ENCODE data around the gene BTF3. TPM values are rescaled to one million over a fixed set of nuclear protein-coding genes. Genes with fewer than 3 reads are reported as not detected.

Gene BTF3
- total and polyA plus RNA-seq, 9 of the 15 experiments (the other 6 are each of a cell fraction or from before 2014, with no cell fraction given): 534 to 1,637 (median 848) TPM

DNA sequence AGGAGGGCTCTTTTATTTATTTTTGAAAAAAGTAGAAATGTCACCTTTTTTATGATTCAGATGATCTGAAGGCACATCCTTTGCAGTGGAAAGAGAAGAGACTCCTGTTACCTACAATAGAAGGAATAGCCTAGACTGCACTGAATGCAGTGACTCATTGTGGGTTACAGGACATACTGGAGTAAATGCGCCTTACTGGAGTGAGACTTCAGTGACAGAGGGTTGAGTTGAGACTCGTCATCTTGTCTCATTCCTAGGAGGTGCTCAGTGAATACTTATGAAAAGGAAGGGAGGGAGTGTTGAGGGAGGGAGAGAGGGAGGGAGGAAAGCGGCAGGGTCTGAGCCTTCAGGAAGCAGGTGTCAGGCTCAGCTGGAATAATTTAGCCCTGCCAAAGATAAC, 42.0 kb downstream of the BTF3 start:
- ATAC-seq (peak; percentile 50; the same call in 2 of the 3 replicates), DNase-seq (ENCODE audit: extremely low read depth in 1 of 4, low spot score in 3 of 4) (peak in 1 of 4 experiments; percentile 12), FAIRE-seq (peak; percentile 49)
- Histone ChIP-seq H3K9ac (ENCODE audit: insufficient read depth in 1 of 2, low read depth in 2 of 2, low read length in 2 of 2) (no peak overlapping the region), H3K4me3 (no peak overlapping the region), H3K4me1 (replicated peaks in 1 of 2; ENCODE audit: control insufficient read depth in 2 of 2, insufficient read depth in 2 of 2, low read length in 2 of 2) (peaks cover 0 to 1% of the 10 kb centered on the region in 2 experiments; a peak in 2 of 5 replicates), H3K9me1 (ENCODE audit: control insufficient read depth, insufficient read depth, low read length) (no peaks in the 10 kb centered on the region), H3K27me3 (ENCODE audit: control insufficient read depth in 2 of 2, insufficient read depth in 2 of 2, low read length in 2 of 2) (no peaks in the 10 kb centered on the region), H3K79me2 (ENCODE audit: control insufficient read depth, insufficient read depth, low read length) (no peaks in the 10 kb centered on the region), H3K27ac (ENCODE audit: extremely low read depth, low read depth, low read length) (no peak overlapping the region), H3K9me3 (replicated peaks; ENCODE audit: control insufficient read depth, insufficient read depth, low read depth, low read length) (no peaks in the 10 kb centered on the region), H3K36me3 (ENCODE audit: control insufficient read depth, insufficient read depth, low read length) (no peaks in the 10 kb centered on the region), H2AFZ (ENCODE audit: low read depth, low read length) (no peak overlapping the region), H4K20me1 (replicated peaks; ENCODE audit: control insufficient read depth, insufficient read depth, low read length) (no peaks in the 10 kb centered on the region), H3K4me2 (ENCODE audit: insufficient read depth, low read length) (no peak overlapping the region)
- POLR2A ChIA-PET: interaction anchor here (1.6 kb wide), 1 partner anchor 10 kb away, joined by 3 read pairs; no protein-coding TSS in a partner anchor
- WGBS (ENCODE audit: insufficient coverage, low coverage, missing lambda C conversion rate): 5% methylated on average over 3 of the region's 3 CpGs
- TF ChIP-seq FOSL1 (tag; conservative IDR thresholded peaks at IDR 0.05) (peak; percentile 68), HIVEP1 (CRISPR knock-in tag; IDR thresholded peaks at IDR 0.05) (no peak), ZSCAN32 (CRISPR knock-in tag; IDR thresholded peaks at IDR 0.05) (no peak)
- intact Hi-C loops (cut with micrococcal nuclease) (no loop called here), in situ Hi-C loops (cut with MboI) (no loop called here)
- no TSS peak for BruUV-seq (replicated peaks)
- CTCF ChIA-PET (ENCODE audit: low intra/inter-chr PET ratio): no interaction called here

DNA sequence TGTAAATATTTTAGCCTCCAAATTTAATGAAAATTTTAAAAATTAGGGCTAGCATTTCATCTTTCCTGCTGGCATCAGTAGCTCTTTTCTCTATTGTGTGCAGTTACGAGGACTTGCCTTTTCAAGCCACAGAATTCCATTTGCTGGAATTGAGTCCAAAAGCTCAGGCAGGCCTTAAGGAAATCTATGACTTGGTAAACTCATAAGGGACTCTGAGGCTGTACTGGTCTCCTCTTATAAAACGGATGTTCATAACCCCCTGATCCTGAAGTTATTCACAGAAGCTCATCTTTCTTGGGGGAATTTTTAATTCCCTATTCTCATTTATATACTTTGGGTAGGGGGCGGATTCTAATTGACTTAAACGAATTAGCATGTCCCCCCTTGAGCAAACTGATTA, 43.8 kb downstream of the BTF3 start:
- Histone ChIP-seq H3K79me2 (ENCODE audit: control insufficient read depth, insufficient read depth, low read length) (no peaks in the 10 kb centered on the region), H4K20me1 (replicated peaks; ENCODE audit: control insufficient read depth, insufficient read depth, low read length) (no peaks in the 10 kb centered on the region), H3K27me3 (ENCODE audit: control insufficient read depth in 2 of 2, insufficient read depth in 2 of 2, low read length in 2 of 2) (no peaks in the 10 kb centered on the region), H3K36me3 (ENCODE audit: control insufficient read depth, insufficient read depth, low read length) (no peaks in the 10 kb centered on the region), H3K4me2 (ENCODE audit: insufficient read depth, low read length) (no peak overlapping the region), H3K9ac (ENCODE audit: insufficient read depth in 1 of 2, low read depth in 2 of 2, low read length in 2 of 2) (no peak overlapping the region), H3K9me3 (replicated peaks; ENCODE audit: control insufficient read depth, insufficient read depth, low read depth, low read length) (no peaks in the 10 kb centered on the region), H3K4me3 (no peak overlapping the region), H3K4me1 (replicated peaks in 1 of 2; ENCODE audit: control insufficient read depth in 2 of 2, insufficient read depth in 2 of 2, low read length in 2 of 2) (peaks cover 0 to 5% of the 10 kb centered on the region in 2 experiments; a peak in 2 of 5 replicates), H3K27ac (ENCODE audit: extremely low read depth, low read depth, low read length) (no peak overlapping the region), H3K9me1 (ENCODE audit: control insufficient read depth, insufficient read depth, low read length) (no peaks in the 10 kb centered on the region), H2AFZ (ENCODE audit: low read depth, low read length) (no peak overlapping the region)
- no peak for ATAC-seq
- ChIA-PET POLR2A (interaction anchor here (1.0 kb wide), 1 partner anchor 22 kb away, joined by 4 read pairs; no protein-coding TSS in a partner anchor), CTCF (ENCODE audit: low intra/inter-chr PET ratio) (no interaction called here)
- no peak for FAIRE-seq
- intact Hi-C loops (cut with micrococcal nuclease): no loop called here
- in situ Hi-C loops (cut with MboI): no loop called here
- no peak for DNase-seq (ENCODE audit: extremely low read depth in 1 of 4, low spot score in 3 of 4)
- no TSS peak for BruUV-seq (replicated peaks)
- 36% methylated on average over 4 of the region's 4 CpGs for WGBS (ENCODE audit: insufficient coverage, low coverage, missing lambda C conversion rate)
- no peak for TF ChIP-seq SMAD1 (IDR thresholded peaks at IDR 0.05; ENCODE audit: low read depth, low read length, partially characterized antibody)
- TF ChIP-seq ZFP36 (IDR thresholded peaks at IDR 0.05; ENCODE audit: low read depth, low read length, partially characterized antibody): no peak
- no peak for TF ChIP-seq NCOA4 (IDR thresholded peaks at IDR 0.05; ENCODE audit: partially characterized antibody)
- TF ChIP-seq FIP1L1 (IDR thresholded peaks at IDR 0.05; ENCODE audit: low read depth, low read length, poor library complexity, severe bottlenecking): no peak
- no peak for TF ChIP-seq XRCC4 (IDR thresholded peaks at IDR 0.05; ENCODE audit: extremely low read depth, insufficient read depth, insufficient read length)
- no peak for TF ChIP-seq ZNF232 (CRISPR knock-in tag; IDR thresholded peaks at IDR 0.05)
- no peak for TF ChIP-seq TEAD4 (IDR thresholded peaks at IDR 0.05; ENCODE audit: low read length)
- no peak for TF ChIP-seq TEAD4 (CRISPR knock-in tag; IDR thresholded peaks at IDR 0.05; ENCODE audit: borderline replicate concordance)
- TF ChIP-seq PCBP2 (IDR thresholded peaks at IDR 0.05; ENCODE audit: low read depth, low read length, poor library complexity, severe bottlenecking): no peak
- TF ChIP-seq ZNF41 (CRISPR knock-in tag; conservative IDR thresholded peaks at IDR 0.05): no peak
- TF ChIP-seq LCOR (CRISPR knock-in tag; IDR thresholded peaks at IDR 0.05): no peak
- TF ChIP-seq ZKSCAN3 (CRISPR knock-in tag; IDR thresholded peaks at IDR 0.05): no peak
- TF ChIP-seq, protein P1, sequence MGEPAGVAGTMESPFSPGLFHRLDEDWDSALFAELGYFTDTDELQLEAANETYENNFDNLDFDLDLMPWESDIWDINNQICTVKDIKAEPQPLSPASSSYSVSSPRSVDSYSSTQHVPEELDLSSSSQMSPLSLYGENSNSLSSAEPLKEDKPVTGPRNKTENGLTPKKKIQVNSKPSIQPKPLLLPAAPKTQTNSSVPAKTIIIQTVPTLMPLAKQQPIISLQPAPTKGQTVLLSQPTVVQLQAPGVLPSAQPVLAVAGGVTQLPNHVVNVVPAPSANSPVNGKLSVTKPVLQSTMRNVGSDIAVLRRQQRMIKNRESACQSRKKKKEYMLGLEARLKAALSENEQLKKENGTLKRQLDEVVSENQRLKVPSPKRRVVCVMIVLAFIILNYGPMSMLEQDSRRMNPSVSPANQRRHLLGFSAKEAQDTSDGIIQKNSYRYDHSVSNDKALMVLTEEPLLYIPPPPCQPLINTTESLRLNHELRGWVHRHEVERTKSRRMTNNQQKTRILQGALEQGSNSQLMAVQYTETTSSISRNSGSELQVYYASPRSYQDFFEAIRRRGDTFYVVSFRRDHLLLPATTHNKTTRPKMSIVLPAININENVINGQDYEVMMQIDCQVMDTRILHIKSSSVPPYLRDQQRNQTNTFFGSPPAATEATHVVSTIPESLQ (CRISPR knock-in tag; IDR thresholded peaks at IDR 0.05): no peak
- no peak for TF ChIP-seq TRIM24 (IDR thresholded peaks at IDR 0.05)
